HG02623 (cell line): Measurements from ENCODE around the gene C1QTNF4.
"Not testable (repeated sequence)": the region's sequence is repeated elsewhere in the genome, so short reads cannot be mapped to it uniquely, and the experiment has no call there.

Source experiments
- ATAC-seq: cut with Tn5 transposase; IDR thresholded peaks from one replicate; pipeline ENCODE4 v1.9.1; 2021; ENCODE audit warnings: moderate library complexity; ENCODE audit not compliant: unreplicated experiment

The C1QTNF4 gene

GRCh38 chr11:47569646-47570045 lies 24.6 kb downstream of the C1QTNF4 start:
- no peak for ATAC-seq

- ATAC-seq, result no peak
Measured at GRCh38 chr11:47566149-47566698, 28.0 kb downstream of the C1QTNF4 start.

GRCh38 chr11:47565340-47566148 lies 28.7 kb downstream of the C1QTNF4 start, which contains the start of gene PTPMT1:
Gene PTPMT1, plus strand, starts transcription at chr11:47565599. Its CDS starts 24 bp downstream, at chr11:47565623.
- peak; percentile 83 for ATAC-seq

GRCh38 chr11:47564933-47565339 lies 29.3 kb downstream of the C1QTNF4 start:
- ATAC-seq, result no peak

GRCh38 chr11:47564366-47564765 lies 29.8 kb downstream of the C1QTNF4 start:
- ATAC-seq, result not testable (repeated sequence)

GRCh38 chr11:47562393-47562792 lies 31.8 kb downstream of the C1QTNF4 start:
- ATAC-seq, result not testable (repeated sequence)

GRCh38 chr11:47560426-47560825 lies 33.8 kb downstream of the C1QTNF4 start:
- no peak for ATAC-seq

GRCh38 chr11:47558695-47559094 lies 35.5 kb downstream of the C1QTNF4 start:
- no peak for ATAC-seq

- not testable (repeated sequence) for ATAC-seq
Measured at GRCh38 chr11:47557004-47557403, 37.2 kb downstream of the C1QTNF4 start.

- peak; percentile 20 for ATAC-seq
Measured at GRCh38 chr11:47553406-47553743, 40.8 kb downstream of the C1QTNF4 start.

GRCh38 chr11:47552566-47553405 lies 41.4 kb downstream of the C1QTNF4 start, which contains the start of gene CELF1:
Gene CELF1, minus strand, starts transcription at chr11:47553132. Its CDS starts 53,609 bp downstream, at chr11:47499523.
- ATAC-seq, result peak; percentile 95

GRCh38 chr11:47552056-47552565 lies 42.1 kb downstream of the C1QTNF4 start:
- ATAC-seq, result peak; percentile 4

GRCh38 chr11:47551086-47551485 lies 43.1 kb downstream of the C1QTNF4 start:
- no peak for ATAC-seq

GRCh38 chr11:47550288-47551047 lies 43.7 kb downstream of the C1QTNF4 start:
- no peak for ATAC-seq

GRCh38 chr11:47546274-47546673 lies 47.9 kb downstream of the C1QTNF4 start:
- not testable (repeated sequence) for ATAC-seq

GRCh38 chr11:47545298-47545697 lies 48.9 kb downstream of the C1QTNF4 start:
- ATAC-seq, result no peak

- ATAC-seq, result no peak
Measured at GRCh38 chr11:47541070-47541469, 53.1 kb downstream of the C1QTNF4 start.

GRCh38 chr11:47539681-47540039 lies 54.6 kb downstream of the C1QTNF4 start:
- no peak for ATAC-seq
